HG03108 (cell line): ENCODE results near the gene HLA-DMB.

Experiments used
- ATAC-seq: cut with Tn5 transposase; IDR thresholded peaks from one replicate; pipeline ENCODE4 v1.9.1; 2021; ENCODE audit warnings: moderate library complexity; ENCODE audit not compliant: unreplicated experiment

The HLA-DMB gene

DNA sequence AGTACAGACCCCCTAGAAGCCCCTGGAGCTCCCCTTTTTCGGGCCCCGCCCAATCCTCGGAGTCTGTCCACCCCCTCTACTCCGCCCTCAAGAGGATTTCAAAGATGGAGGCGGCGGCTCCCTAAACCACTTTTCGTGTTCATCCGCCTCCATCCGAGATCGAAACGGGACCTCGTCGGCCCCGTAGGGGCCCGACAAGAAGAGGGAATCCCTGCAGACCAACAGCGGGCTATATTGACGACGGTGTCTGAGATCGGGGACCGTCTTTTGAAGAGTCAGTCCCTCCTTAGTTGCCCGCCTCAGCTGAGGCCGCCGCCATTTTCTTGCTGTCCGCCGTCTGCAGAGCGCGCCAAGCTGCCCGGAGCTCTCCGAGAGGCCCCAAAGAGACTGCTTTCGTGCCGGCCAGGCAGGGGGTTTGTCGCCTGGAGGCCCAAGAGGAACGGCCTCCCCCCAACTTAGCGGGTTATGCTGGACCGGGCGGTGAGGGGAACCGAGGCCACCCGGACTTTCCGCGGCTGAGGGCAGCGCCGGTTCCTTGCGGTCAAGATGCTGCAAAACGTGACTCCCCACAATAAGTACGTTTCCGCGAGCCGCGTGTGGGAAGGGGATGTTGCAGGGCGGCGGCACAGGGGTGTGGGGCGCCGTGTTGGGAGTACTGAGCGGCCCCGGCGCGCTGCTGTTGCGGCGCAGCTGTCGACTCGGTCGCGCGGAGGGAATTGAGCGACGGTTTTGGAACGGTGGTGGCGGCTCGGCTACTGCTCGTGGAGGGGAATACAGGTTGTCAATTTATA is 31.7 kb upstream of the HLA-DMB start:
- no peak for ATAC-seq

DNA sequence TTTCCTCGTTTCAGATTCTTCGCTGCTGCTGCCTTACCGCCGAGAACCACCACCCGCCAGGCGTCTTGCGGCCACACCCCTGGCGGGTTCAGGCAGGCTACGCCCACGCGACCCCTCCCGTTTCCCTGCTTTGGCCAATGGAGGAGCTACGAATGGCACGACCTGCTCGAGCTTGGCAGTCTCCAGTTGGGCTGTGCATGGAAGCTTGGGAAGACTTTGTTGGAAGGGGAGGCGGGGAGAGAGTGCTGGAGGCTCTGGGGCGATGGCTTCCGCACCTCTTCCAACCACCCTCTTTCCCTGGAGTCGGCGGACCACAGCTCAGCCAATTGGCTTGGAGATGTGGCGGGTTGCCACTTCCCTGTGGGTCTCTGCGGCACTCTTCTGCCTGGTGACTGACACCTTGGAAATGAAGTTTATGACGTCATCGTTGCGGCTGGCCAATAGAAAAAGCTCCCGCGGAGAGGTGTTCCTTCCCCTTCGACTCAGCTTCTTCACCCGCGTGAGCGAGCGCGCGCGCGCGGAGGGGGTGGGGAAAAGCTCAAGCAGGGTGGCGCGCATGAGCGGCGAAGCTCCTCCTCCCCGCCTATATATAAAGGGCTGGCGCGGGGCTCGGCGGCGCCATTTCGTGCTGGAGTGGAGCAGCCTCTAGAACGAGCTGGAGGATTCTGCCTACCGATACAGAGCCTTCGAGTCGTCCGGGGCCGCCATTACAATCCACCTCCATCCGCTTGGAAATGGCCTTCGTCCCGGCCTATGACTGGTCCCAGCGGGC is 30.9 kb upstream of the HLA-DMB start:
- ATAC-seq = peak; percentile 44

DNA sequence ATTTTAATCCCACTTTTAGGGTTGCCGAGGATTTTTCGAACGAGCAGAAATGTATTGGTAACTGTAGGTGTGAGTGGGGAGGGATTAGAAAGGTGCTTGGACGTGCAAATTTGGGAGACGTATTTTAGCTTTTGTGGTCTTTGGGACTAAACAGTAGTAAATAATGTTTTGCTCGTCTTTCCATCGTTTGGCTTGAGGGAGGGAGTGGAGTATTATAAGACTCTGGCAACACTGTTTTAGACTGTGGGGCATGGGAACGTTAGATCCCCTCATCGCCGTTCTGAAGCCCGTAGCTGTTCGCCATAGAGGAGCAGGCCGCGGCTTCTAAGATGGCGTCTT is 30.4 kb upstream of the HLA-DMB start:
- no peak for ATAC-seq

DNA sequence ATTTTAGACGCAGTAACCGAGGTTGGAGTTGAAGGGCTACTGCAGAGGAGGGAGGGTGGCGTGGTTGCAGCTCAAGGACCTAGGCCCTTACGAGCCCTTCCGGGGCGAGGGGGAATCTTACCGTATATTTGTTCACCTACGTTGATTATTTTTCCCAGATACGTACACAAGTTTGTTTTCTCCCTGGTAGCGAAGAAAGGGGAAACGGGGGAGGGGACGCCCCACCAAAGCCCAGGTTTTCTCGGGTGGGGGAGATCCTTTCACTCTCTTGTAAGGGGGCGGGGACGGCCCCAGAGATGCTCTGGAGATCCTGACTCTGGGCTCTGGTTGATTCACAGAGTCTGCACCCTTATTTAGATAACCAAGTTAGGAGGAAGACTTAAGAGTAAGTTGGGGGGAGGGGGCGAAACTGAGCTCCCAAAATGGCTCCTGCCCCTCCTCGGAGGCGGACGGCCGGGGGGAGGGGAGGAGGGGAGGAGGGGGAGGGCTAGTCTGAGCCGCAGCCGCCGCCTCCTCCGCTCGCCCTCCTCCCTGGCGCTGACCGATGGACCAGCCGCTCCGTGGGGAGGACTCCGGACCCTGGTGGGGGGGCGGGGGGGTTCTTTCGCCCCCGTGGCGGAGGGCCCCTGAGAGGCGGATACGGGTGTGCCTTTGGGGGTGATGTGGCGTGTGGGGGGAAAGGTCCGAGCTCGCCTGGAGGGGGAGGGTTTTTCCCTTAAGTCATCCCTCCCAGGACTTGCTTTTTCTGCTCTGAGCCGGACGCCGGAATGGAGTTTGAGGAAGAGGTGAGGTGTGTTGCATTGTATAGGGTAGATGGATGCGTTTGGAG is 29.8 kb upstream of the HLA-DMB start:
- no peak for ATAC-seq

DNA sequence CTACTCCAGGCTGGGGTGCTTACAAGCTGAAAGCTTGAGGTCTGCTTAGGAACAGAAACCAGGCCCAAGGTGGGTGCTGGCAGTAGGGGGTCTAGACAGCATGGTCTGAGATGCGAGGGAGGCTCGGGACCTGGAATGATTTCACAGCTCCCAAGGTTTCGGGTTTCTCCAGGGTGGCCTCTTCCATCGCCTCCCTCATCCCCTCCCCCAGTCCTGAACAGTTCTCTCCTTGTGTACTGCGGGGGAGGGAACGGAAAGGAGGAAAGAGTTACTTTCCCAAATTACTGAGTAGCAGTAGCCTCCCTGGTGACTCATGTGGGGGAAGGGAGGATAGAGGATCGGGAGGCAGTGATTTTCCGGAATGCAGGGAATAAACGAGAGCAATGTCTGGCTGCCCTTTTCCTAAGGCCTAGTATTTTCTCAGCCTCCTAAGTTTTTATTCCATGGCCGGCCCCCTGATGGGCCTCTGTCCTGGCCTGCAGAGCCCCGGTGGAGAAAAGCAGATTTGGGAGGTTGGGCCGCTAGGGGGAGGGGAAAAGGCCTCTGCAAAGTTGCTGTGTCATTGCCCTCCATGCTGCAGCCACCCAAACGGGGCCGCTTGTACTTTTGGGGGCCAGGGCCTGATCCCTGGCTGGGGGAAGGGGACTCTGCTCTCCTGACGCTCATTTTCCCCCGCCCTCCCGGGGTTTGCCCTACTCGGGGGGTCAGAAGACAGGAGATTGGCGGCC is 29.0 kb upstream of the HLA-DMB start:
- ATAC-seq = no peak

DNA sequence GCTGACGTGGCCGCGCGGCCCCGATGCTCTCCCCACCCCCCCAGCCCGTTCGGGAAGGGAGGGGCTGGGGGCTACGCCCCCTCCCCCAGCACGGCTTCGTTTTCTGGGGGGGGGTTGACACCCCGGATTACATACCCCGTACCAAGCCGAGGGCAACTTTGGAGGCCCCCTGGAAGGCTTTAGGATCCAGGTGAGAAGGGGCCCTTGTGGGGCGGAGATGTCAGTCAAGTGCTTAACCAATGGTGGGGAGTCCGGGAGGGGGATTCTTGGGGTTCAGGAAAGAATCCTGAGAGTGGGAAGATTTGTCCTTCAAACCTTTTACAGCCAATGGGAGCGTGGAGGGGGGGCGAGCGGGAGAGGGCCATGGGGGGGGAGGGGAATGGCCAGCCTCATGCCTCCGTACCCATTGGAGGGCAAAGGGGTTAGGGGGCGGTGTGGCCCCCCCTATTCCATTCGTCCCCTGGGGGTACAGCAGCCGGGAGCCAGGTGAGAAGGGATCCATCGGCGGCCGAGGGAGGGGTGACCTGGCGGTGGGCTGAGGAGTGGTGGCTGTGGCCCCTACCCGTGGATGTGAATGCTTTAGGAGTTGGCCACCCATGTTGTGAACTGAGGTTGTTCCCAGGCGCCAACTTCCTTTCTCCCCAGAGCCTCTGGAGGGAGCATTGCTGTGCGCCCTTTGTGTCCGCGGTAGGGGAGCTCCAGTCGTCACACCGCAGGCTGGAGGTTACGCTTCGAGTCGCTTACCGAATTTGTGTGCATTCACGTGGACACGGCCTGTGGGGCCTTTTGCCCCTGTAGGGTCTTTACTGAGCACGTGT is 28.2 kb upstream of the HLA-DMB start:
- no peak for ATAC-seq

DNA sequence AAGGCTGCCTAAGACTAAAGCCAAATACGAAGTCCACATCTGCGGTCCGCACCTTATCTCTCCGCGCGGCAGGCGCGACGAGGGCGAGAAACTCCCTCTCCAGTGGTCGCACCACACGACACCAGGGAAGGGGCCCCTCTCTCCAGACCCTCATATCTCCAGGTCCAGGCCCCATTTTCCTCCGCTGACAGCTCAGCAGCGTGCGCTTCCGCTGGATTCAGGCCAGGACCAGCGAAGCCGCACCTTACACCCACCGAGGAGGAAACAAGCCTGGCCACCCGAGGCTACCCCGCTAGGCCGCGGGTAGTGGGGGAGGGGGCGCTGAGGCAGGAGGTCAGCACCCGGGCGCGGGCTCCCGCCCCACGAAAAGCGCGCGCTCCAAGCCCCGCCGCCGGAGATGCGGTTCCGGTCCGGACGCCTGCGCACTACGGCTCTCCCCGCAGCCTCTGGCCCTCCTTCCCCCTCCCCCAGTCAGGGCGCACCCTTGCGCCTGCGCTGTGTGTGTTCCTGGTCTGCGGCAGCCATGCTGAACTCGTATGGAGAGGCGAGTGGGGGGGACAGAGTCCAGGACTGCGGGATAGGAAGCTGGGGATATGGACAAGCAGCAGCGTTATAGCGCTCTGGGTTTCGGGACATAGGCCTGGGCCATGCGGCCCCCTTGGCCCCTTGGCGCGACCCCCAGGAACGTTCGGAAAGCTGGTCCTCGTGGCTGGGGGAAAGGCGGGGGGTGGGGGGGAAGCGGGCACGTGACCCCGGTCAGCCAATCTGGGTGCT is 27.5 kb upstream of the HLA-DMB start, which contains the start of gene BRD2:
Gene BRD2, plus strand, starts transcription at position 502 of the 774 bp plus-strand sequence. CDS start 4,305 bp downstream, outside the sequence.
- peak; percentile 25 for ATAC-seq

DNA sequence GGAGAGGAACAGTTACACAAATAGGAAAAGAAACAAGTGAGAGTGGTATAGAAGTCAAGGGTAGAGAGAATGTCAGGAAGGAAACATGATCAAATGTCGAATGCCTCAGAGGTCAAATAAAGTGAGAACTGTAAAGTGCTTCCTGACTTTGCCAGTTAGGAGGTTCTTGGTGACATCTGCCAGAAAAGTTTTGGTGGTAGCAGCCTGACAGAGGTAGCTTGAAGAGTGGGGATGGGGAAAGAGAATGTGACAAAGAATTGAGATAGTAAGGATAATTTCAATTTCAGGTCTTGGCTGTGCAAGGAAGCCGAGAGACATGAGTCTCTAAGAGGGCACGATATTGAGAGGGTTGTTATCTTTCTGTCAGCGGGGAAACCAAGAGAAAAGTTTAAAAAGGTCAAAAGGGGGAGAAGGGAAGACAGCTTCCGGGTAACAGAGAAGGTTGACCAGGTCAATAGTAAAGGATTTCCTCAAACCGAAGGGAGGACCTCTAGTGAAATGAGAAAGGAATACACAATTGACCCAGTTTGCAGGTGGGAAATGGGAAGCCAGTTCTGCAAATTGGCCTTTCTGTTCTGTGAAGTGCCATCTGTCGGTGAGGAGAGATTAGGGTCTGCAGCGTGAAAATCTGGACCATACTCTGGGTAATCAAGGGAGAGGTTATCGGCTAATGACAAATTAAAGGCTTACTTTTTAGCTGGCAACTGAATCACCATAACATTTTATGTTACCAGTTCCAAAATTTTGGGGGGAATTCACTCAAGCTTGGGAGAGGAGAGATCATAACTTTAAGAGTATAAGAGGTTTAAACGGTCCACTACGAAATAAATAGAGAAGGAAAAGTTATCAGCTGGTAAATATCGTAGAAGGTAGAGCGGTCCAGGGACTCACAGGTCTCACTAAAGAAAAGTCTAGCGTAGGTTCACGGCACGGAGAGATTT is 26.6 kb upstream of the HLA-DMB start:
- no peak for ATAC-seq

DNA sequence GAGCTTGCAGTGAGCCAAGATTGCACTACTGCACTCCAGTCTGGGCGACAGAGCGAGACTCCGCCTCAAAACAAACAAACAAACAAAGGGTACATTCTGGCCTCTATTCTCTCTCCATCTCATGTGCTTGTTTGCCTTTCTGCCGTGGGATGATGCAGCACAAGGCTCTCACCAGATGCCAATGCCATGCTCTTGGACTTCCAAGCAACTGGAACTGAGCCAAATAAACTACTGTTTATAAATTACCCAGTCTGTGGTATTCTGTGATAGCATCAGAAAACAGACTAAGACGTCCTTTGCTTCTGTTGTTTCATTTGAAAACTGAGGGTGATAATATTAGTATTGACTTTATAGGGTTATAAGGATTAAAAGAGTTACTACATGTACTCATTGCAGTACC is 23.9 kb upstream of the HLA-DMB start:
- no peak for ATAC-seq

DNA sequence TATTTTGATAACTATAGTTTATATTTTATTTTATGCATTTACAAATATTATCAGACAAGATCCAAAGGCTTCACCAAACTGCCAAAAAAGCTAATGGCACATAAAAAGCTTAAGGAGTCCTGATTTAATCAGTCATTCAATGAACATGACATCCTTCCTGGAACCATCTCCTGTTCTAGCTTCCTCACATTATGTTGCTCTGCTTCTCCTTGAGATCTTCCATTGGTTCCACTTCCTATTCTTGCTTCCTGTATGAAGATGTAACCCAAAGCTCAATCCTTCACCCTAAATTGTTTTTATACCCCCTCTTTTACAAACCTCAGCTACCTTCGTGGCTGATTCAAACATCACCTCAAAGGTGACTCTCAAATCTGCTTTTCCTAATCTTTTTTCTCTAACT is 23.0 kb upstream of the HLA-DMB start:
- no peak for ATAC-seq

DNA sequence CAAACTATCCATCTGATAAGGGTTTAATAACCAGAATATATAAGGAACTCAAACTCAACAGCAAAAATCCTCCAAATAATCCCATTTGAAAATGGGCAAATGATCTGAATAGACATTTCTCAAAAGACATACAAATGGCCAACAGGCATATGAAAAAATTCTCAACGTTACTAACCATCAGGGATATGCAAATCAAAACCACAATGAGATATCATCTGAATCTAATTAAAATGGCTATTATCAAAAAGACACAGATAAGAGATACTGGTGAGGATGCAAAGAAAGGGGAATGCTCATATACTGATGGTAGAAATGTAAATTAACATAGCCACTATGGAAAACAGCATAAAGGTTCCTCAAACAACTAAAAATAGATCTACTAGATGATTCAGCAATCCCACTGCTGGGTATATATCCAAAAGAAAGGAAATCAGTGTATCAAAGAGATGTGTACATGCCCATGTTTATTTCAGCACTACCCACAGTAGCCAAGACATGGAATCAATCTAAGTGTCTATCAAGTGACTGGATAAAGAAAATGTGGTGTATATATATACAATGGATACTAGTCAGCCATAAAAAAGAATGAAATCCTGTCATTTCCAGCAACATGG is 21.5 kb upstream of the HLA-DMB start:
- ATAC-seq = no peak

DNA sequence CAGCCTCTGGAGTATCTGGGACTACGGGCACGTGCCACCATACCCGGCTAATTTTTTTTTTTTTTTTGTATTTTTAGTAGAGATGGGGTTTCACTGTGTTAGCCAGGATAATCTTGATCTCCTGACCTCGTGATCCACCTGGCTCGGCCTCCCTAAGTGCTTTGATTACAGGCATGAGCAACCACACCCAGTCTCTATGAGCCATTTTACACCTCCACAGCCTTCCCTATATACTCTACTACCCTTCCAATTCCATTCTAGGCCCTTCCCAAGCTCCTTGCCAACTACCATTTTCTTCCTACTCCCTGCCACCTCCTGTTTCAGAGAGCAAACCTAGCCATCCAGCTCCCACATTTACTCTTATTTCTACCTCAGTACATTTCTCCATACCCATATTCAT is 19.7 kb upstream of the HLA-DMB start:
- ATAC-seq = no peak

DNA sequence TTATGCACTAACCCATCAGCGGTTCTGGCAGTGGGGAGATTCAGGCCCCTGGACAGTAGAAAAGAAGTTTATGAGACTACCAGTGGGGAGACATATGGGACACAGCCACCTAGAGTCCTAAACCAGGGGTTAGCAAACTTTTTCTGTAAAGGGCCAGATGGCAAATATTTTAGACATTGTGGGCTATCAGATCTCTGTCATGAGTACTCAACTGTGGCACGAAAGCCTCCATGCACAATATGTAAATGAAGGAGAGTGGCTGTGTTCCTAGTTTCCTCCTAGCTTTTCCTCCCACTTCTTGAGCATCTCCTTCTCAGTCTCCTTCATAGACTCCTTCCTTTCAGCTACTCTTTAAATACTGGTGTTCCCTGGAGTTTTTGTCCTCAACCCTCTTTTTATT is 15.3 kb upstream of the HLA-DMB start:
- ATAC-seq = no peak

DNA sequence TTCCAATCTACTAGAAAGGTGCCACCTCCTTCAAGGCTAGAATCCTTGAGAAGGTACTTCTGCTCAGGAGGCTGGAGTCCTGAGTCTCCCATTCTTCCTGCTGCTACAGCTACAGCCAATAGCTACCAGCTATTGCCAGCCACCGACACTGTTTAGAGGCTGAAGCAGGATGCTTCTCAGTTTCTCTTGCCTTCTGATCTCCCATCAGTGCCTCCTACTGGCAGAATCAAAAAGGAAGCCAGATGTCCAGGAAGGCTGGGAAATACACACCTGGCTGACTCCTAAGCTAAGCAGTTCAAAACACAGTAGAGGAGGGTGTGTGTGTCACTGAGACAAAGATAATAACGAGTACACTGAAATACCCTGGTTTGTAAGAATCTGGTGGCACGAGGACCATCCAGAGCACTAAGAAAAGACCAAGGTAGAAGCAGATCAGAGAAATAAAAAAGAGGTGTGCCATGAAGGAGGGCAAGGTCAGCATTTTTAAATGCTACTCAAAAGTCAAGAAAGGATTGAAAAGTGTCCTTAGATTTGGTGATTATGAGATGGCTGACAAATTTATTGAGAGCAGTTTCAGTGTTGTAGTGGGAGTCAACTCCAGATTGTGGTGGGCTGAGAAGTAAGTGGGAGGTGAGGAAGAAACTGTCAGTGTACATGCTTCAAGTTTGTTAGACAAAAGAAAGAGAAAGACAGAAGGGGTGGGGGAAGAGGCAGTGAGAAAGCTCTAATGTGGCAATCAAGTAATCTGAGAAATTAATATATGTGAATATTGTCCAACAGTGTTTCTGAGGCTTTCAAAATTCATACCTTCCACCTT is 14.4 kb upstream of the HLA-DMB start:
- ATAC-seq = no peak

DNA sequence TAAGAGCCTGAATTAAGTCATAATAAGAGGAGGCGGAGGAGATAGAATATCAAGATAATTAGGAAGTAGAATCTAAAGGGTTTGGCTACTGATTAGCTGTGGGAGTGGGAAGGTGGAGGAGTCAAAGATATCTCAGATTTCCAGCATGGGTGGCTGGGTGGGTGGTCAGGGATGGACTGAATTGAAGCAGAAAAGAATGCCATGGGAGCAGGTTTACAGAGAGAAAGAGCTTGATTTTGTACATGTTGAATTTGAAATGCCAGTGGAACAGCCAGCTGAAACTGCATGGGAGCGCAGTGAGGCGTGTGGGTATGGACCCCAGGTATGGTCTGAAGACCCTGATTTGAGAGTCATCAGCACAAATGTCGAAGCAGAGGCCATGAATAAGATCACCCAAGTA is 13.4 kb upstream of the HLA-DMB start:
- no peak for ATAC-seq

DNA sequence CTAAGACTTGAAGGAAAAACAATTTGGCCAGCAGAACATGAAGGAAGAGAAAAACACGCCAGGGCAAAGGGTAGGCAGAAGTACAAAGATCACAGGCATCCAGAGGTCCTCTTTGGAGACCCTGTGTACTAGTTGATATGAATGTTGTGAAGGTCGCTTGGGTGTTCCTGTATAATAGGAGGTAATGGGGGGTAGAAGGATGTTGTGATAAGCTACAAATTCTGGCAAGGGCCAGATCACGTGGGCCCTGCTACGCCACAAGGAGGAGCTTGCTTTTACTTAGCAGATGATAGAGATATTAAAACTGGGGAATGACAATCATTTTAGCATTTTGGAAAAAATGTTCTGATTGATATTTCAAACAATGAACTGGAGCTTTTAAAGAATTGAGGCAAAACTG is 12.9 kb upstream of the HLA-DMB start:
- no peak for ATAC-seq
